ENCODE measurements around the gene ATXN2L.
"Not testable (repeated sequence)": the region's sequence is repeated elsewhere in the genome, so short reads cannot be mapped to it uniquely, and the experiment has no call there.

ATXN2L gene

DNA sequence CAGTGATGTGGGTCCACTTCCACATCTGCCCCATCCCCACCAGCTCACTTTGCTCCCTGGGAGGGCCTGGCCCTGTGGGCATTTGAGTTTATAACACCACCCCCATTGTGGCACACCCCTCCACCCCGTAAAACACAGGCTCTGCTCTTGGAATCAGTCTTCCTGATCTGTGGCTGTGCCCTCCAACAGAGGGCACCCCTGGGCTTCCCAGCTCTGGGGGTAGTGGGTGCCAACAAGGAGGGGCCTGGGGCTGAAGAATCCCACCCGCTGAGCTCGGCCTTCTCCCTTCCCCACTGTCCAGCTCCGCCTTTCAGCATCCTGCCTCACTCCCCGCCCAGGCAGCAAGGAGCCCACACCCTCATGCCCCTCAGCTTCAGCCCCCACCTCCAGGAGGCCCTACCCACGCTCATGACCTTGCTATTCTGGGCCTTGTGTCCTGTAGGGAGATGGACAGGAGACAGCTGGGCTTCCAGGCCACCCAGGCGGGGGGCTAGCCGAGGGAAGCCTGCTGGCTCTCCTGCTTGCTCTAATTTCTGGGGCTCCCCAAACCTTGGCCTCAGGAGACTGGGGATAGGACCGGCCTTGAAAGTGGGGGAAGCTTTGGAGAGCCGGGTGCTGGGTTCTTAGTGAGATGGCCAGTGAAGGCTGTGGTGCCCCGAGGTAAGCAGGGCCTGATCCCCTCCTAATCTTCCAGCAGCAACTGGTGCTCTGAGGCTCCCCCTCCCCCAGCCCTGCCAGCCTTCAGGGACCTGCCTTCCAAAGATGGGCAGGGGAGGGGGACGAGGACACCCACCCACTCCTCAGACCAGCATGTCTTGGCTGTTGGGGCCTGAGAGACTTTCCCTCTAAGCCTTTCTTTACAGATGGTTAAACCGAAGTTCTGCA lies 52.6 kb downstream of the ATXN2L start:
- no peak for DNase-seq

DNA sequence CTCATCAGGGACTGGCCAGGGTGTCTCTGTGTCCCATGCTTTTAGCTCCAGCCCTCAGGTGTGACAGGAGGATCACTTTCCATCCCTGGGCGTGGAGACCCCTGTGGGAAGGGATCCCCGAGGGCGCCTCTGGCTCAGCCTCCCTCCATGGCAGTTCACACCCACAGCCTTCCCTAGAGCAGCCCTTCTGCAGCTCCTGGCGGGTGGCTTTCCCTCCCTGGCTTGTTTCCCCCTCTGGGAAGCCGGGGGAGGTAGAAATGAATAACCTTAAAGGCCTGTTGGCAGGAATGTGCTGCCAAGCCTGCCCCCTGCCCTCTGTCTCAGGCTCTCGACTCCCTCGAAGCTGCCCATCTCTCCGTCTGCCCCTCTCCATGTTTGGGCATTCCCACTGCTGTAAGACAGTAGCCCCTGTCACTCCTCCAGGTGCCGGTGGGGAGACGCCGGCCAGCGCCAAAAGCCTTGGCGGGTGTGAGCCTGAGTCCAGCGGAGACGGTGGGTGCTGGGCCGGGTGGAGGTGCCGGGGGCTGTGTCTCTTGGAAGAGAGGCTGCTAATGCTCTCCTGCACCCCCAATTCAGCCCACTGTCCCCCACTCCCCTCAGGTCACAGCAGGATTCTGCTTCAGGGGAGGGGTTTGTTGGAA lies 53.3 kb downstream of the ATXN2L start:
- no peak for DNase-seq

DNA sequence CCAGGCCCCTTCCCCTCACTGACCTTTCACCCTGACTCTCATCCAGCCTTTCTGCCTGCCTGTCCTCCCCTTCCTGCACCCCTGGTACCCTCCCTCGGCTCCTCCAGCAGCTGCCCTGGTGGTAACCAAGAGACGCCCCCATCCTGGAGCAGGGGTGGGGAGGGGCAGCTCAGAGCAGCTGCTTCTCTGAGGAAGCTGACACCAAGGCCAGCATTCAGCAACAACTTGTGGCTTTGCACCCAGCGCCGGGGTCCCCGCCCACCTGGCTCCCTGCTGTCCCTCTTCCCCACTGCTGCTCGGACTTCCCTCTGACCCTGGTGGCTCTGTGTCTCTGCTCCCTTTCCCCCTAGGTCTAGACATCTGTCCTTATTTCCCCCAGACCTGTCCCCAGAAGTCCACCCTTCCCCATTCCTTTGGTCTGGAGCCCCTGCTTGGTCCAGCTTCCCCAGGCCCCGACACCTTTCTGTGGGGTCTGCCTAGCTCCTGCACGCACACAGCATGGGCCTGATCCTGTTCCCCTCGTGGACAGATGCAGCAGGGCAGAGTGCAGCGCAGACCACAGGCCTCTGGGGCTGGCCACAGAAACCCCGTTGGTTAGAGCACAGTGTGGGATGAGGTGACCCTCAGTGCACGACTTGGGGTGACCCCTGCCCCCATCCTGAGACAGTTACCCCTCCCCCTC lies 54.3 kb downstream of the ATXN2L start:
- no peak for DNase-seq

DNA sequence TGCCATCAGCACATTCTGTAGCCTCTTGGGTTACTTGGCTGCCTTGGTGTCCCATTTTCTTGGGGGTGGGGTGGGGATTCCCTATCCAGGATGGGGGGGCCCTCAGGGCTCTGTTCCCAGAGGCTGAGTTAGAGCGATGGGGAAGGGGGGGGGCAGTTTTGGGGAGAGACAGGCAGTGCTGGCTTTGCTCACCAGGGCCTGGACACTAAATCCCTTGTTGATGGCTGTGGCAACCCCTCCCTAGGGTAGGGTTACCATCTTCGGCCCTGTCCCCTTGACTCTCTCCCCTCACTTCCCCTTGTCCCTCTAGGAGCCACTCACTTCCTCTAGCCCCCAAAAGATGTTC lies 54.8 kb downstream of the ATXN2L start:
- no peak for DNase-seq

DNA sequence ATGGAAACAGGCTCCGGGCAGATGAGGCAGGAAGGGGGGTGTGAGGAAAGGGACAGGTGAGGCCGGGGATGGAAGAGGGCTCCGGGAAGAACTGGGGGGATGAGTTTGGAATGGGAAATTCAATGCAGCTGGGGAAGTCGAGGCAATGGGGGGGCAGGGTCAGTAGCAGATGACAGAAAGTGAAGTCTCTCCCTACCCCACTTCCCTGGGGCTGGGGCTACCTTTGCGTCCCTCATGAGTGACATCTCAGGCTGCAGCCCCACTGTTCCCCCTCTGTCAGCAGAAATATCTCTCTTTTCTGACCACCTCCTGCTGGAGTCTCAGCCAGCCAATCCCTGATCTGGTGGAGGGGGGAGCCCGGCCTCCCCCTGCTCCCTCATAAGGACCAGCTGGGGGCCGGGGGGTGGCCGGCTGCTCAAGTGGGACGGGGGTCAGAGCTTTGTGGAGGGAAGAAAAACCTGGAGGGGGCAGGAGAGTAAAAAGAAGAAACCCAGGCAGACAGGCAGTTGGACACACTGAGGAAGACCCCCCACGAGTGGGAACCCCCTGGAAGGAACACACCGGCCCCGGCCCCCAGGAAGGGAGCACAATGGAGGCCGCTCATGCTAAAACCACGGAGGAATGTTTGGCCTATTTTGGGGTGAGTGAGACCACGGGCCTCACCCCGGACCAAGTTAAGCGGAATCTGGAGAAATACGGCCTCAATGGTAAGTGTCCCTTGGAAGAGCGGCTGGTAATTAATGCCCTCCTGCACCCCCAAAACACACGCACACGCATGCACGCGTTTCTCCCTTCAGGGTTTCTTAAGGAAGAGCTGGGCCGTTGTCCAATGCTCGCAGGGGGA lies 55.5 kb downstream of the ATXN2L start, which contains the start of gene ATP2A1:
Gene ATP2A1 (plus strand): TSS at position 406 of the 844 bp plus-strand sequence. CDS start 184 bp downstream, at position 590.
- no peak for DNase-seq

DNA sequence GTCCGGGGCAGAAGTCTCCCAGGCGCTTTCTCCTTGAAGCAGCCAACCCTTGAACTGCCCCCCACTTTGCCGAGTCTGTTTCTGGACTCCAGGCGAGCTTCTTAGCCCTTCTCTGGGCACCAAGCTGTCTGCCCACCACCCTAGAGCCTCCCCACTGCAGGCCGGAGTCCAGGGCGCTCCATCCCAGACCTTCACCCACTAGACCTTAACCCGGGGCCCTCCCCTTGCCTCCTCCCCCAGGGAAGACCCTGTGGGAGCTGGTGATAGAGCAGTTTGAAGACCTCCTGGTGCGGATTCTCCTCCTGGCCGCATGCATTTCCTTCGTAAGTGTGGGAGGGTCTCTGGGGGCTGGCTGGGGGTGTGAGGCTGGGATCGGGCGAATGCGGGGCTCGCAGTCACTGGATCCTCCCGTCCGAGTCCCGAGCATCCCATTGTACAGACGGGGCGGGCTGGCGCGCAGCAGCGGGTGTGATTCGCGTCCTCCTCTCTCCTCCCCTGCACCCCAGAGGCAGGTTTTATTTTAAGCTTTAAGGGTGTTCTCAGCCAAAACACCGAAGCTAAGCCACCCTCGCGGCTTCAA lies 56.6 kb downstream of the ATXN2L start:
- DNase-seq = no peak

DNA sequence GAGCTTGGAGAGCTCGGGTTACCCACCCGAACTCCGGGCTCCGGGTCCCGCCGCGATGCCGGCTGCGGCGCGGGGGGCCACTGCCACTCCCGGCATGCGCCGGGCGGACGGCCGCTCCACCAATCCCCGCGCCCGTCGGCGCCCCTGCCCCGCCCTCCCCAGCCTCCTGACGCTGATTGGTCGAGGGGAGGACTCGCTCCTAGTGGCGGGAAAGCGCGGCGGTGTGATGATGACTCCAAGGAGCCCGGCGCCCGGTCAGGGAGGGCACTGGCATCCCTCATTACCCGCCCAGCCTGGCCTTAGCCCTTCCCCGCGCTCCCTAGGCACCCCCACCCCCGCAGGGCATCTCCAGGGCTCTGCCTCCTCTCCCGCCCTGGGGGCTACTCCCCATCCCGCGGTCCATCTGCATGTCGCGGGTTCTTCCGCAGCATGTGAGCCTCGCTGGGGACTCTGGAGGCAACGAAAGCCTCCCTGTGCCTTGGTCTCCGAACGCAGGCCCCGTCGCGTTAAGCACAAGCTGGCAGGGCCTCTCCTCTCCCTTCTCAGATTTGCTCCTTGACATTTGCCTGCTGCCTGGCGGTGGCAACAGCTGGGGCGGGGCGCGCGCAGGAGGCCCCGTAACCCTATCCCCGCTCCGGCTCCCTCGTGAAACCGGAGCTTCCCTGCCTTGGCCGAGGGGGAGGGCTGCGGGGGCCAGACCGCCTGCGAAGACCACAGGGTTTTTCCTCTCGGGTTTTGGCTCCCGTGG lies 57.2 kb downstream of the ATXN2L start:
- DNase-seq = peak; percentile 92

DNA sequence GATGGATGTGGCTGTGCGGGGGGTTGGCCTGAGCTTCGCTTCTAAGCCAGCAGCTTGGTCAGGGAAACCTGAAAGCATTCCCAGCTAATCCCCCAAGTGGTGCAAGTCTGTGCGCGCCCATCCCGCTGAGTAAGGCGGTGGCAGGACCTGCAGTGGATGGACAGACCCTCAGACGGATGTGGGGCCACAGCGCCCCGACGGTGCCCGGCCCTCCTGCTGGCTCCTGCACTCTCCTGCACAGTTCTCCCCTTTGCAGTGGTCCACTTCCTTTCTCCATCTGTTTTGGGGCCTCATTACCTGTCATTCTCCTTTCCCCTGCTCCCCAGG lies 57.8 kb downstream of the ATXN2L start:
- DNase-seq = no peak

DNA sequence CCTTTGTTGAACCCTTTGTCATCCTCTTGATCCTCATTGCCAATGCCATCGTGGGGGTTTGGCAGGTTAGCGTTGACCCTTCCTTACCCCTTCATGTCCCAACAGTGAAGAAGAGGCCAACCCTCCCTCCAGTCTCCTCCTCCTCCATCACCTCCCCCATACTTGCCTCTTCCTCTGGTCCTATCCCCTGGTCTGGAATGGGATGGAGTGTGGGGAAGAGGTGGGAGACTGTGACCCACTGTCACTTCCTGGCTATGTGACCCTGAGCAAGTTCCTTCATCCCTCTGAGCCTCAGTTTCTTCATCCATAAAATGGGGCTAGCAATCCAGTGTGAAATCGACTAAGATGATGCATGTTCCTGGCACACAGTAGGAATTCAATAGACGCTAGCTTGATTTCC lies 58.2 kb downstream of the ATXN2L start:
- no peak for DNase-seq

DNA sequence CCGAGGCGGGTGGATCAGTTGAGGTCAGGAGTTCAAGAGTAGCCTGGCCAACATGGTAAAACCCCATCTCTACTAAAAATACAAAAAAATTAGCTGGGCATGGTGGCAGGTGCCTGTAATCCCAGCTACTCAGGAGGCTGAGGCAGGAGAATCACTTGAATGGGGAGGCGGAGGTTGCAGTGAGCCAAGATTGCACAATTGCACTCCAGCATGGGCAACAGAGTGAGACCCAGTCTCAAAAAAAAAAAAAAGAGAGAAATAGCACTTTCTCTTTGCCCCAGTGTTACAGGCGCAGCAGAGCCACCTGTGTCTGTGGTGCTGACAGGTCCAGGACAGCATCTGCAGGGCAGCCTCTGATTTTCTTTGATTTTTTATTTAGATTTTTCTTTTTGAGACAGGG lies 58.8 kb downstream of the ATXN2L start:
- DNase-seq = not testable (repeated sequence)

DNA sequence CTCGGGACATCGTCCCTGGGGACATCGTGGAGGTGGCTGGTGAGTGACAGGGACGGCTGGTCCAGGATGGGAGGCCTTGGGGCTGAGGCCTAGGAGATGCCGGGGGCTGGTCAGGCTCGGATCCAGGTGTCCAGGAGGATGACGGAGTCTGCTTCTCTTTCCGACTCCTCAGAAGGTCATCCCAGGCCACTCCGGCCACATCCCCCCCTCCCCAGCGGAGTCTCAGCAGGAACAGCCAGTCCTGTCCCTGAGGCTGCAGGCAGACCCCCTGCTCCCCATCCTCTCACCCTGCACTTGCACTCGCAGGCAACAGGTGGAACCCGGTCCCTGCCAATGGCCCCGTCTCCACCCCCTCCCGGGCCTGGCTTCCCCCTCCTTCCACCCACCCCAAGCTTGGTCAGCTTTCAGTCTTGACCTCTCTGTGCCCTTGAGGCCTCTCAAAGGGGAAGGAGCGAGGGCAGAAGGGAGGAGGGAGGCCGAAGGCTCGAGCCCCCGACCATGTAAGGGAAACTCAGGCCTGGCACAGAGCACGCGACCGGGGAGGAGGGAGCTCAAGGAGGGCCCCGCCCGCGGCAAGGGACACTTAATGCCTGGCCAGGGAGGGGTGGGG lies 59.9 kb downstream of the ATXN2L start:
- no peak for DNase-seq

DNA sequence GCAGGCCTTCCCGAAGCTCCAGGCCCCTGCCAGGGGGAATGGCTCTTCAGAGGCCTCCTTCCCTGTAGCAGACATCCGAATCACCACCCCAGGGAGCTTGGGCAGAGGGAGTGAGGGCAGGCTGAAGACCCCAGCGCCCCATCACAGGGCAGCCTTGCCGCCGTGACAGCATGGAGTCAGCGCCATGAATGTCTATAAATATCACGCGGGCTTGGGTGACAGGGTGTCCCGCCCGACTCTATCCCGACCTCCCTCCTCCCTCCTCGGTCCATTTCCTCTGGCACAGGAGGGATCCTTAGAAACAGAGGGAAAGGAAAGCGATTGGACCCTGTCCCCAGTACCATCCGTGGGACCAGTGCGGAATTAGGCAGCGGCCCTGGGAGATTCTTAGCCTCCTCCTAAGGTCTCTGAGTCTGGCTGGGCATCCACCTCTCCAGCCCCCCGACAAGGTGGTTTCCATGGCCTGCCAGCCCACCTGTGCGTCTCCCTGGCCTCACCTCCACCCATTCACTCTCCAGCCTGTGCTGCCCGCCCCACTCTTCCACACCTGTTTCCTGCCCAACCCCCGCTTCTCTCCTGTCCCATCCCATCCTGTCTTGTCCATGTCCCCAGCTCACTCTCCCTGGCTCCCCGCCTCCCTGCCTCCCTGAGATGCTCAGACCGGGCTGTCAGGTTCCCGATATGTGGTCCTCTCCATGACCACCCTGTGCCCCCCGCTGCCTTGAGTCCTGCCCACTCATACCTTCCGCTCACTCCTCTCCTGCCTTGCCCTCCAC lies 60.6 kb downstream of the ATXN2L start:
- no peak for DNase-seq

DNA sequence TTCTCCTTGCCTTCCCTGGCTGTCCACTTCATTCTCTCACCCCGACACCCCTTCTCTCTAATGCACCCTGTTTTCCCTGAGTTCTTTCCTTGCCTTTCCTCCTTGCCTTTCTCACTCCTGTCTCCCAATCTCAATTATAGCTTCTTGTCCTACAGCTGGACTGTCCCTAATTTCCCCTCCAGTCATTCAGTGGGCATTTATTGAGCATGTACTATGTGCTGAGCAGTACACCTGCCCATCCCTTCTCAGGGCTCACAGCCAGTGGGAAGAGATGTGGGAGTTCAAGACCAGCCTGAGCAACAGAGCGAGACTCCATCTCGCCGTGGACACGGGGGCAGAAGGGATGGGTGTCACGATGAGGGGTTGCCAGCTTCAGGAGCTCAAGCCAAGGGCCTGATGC lies 61.2 kb downstream of the ATXN2L start:
- DNase-seq = no peak

All from CD4-positive, alpha-beta T cell treated with Interleukin-17A for 4 hours (primary cell).